Loucy (cell line): ENCODE data around the gene HOXD12.
A peak's percentile ranks its signal among the peaks of the same experiment; 100 is the strongest.

Experiments
- H2AFZ ChIP-seq: fragments of 200-600 bp; sonication (generic); 2 replicates; pipeline ENCODE4 v1.6.0; 2016; ENCODE audit warnings: antibody characterized with exemption, mild to moderate bottlenecking, low read length, moderate library complexity
- H3F3A ChIP-seq: fragments of 200-600 bp; 2 replicates; pipeline ENCODE4 v1.6.0; 2016; ENCODE audit warnings: antibody characterized with exemption, low read depth, mild to moderate bottlenecking
- H3K27me3 ChIP-seq: fragments of 200-600 bp; sonication (generic); 2 replicates; pipeline ENCODE4 v1.6.1; 2014; ENCODE audit warnings: low read length, mild to moderate bottlenecking; ENCODE audit not compliant: insufficient read depth, poor library complexity, severe bottlenecking
- H3K36me3 ChIP-seq: fragments of 200-600 bp; sonication (generic); 2 replicates; pipeline ENCODE4 v1.6.1; 2016; ENCODE audit warnings: low read length; ENCODE audit not compliant: insufficient read depth
- H3K4me1 ChIP-seq: fragments of 200-600 bp; sonication (generic); 2 replicates; pipeline ENCODE4 v1.5.1; 2014; ENCODE audit warnings: low read length, mild to moderate bottlenecking; ENCODE audit not compliant: insufficient read depth, poor library complexity, severe bottlenecking
- H3K4me2 ChIP-seq: fragments of 200-600 bp; sonication (generic); 2 replicates; pipeline ENCODE4 v1.6.0; 2014; ENCODE audit warnings: antibody characterized with exemption, low read length, low read depth, mild to moderate bottlenecking; ENCODE audit not compliant: poor library complexity, severe bottlenecking
- H3K4me3 ChIP-seq: fragments of 200-600 bp; sonication (generic); 2 replicates; pipeline ENCODE4 v1.5.1; 2014; ENCODE audit warnings: low read length, mild to moderate bottlenecking, mixed read lengths; ENCODE audit not compliant: poor library complexity, severe bottlenecking
- H3K79me2 ChIP-seq: fragments of 200-600 bp; sonication (generic); 2 replicates; pipeline ENCODE4 v1.6.1; 2014; ENCODE audit warnings: low read length; ENCODE audit not compliant: insufficient read depth
- H3K9ac ChIP-seq: fragments of 200-600 bp; sonication (generic); 2 replicates; pipeline ENCODE4 v1.6.0; 2014; ENCODE audit warnings: mild to moderate bottlenecking, low read depth, low read length, moderate library complexity; ENCODE audit not compliant: poor library complexity, severe bottlenecking
- H3K9me2 ChIP-seq: fragments of 200-600 bp; sonication (generic); replicated peaks from 2 replicates; pipeline ENCODE4 v1.6.1; 2016; ENCODE audit warnings: low read depth, low read length, mixed read lengths
- H3K9me3 ChIP-seq: fragments of 200-600 bp; sonication (generic); 2 replicates; pipeline ENCODE4 v1.6.1; 2014; ENCODE audit warnings: mild to moderate bottlenecking, antibody characterized with exemption, low read length, low read depth; ENCODE audit not compliant: insufficient read depth
- H4K20me1 ChIP-seq: fragments of 200-600 bp; sonication (generic); 2 replicates; pipeline ENCODE4 v1.6.0; 2014; ENCODE audit warnings: antibody characterized with exemption, low read length, mild to moderate bottlenecking; ENCODE audit not compliant: insufficient read depth, poor library complexity, severe bottlenecking
- CTCF ChIP-seq: fragments of 200-600 bp; sonication (generic); conservative IDR thresholded peaks from 2 replicates; pipeline ENCODE4 v1.5.1; 2014; ENCODE audit warnings: mild to moderate bottlenecking, antibody characterized with exemption, low read length
- EZH2phosphoT487 ChIP-seq: fragments of 200-600 bp; IDR thresholded peaks from 2 replicates; pipeline ENCODE4 v1.6.1; 2018; ENCODE audit warnings: antibody characterized with exemption, mild to moderate bottlenecking, moderate library complexity, borderline replicate concordance

The HOXD12 gene

GRCh38 chr2:176118601-176119339, 19.2 kb downstream of the HOXD12 start:
- Histone ChIP-seq H3K27me3 (peaks cover 57% of the 10 kb centered on the region), H3K4me1 (peaks cover 10% of the 10 kb centered on the region), H4K20me1 (no peaks in the 10 kb centered on the region), H3F3A (0 out of 2 replicates have a peak, but pooled peaks cover 4% of the 10 kb centered on the region), H2AFZ (no peak overlapping the region), H3K4me3 (no peak overlapping the region), H3K9ac (no peak overlapping the region), H3K79me2 (no peaks in the 10 kb centered on the region), H3K9me2 (no peaks in the 10 kb centered on the region), H3K9me3 (no peaks in the 10 kb centered on the region), H3K4me2 (no peak overlapping the region), H3K36me3 (no peaks in the 10 kb centered on the region)
- TF ChIP-seq CTCF (peak; percentile 70), EZH2phosphoT487 (no peak)

- H3F3A ChIP-seq, result no peaks in the 10 kb centered on the region
- no peaks in the 10 kb centered on the region for H4K20me1 ChIP-seq
- H3K79me2 ChIP-seq, result no peaks in the 10 kb centered on the region
- no peak overlapping the region for H3K4me3 ChIP-seq
- no peaks in the 10 kb centered on the region for H3K9me2 ChIP-seq
- TF ChIP-seq CTCF, result no peak
- no peak for TF ChIP-seq EZH2phosphoT487
- H3K9ac ChIP-seq, result no peak overlapping the region
- H3K27me3 ChIP-seq, result peaks cover 42% of the 10 kb centered on the region
- no peak overlapping the region for H2AFZ ChIP-seq
- H3K36me3 ChIP-seq, result no peaks in the 10 kb centered on the region
- no peak overlapping the region for H3K4me2 ChIP-seq
- no peaks in the 10 kb centered on the region for H3K9me3 ChIP-seq
- peaks cover 4% of the 10 kb centered on the region for H3K4me1 ChIP-seq
Measured at GRCh38 chr2:176120364-176121189, 21.0 kb downstream of the HOXD12 start.

GRCh38 chr2:176121190-176122051, 21.8 kb downstream of the HOXD12 start:
- Histone ChIP-seq H3K79me2 (no peaks in the 10 kb centered on the region), H3K27me3 (peaks cover 34% of the 10 kb centered on the region), H4K20me1 (no peaks in the 10 kb centered on the region), H3K4me3 (no peak overlapping the region), H3K4me1 (no peaks in the 10 kb centered on the region), H2AFZ (no peak overlapping the region), H3F3A (no peaks in the 10 kb centered on the region), H3K9me3 (no peaks in the 10 kb centered on the region), H3K9ac (no peak overlapping the region), H3K36me3 (no peaks in the 10 kb centered on the region), H3K4me2 (no peak overlapping the region), H3K9me2 (no peaks in the 10 kb centered on the region)
- TF ChIP-seq EZH2phosphoT487, result no peak
- TF ChIP-seq CTCF, result no peak
